ENCODE data around the gene ERMP1. TPM values are rescaled to one million over a fixed set of nuclear protein-coding genes. Genes with fewer than 3 reads are reported as not detected.

Gene ERMP1
- total and polyA plus RNA-seq, 7 donors, result 2.4 to 12.3 (median 8.8) TPM

- Histone ChIP-seq H3K4me3 (no peak overlapping the region), H3K27me3 (ENCODE audit: insufficient read depth in 3 of 3, low read length in 2 of 3) (no peaks in the 10 kb centered on the region), H3K9me3 (peaks cover 5% of the 10 kb centered on the region), H3K36me3 (ENCODE audit: insufficient read depth in 1 of 2, low read depth in 1 of 2) (peaks cover 10 to 68% of the 10 kb centered on the region in 2 donors), H3K4me1 (peaks cover 1% of the 10 kb centered on the region), H3K27ac (no peak overlapping the region)
- intact Hi-C loops (cut with DNase I), result no loop called here
- WGBS, 3 donors, result 96 to 100% (median 100%) methylated on average over 1 of the region's 1 CpG
- no peak for ATAC-seq
- DNase-seq, result no peak
- TF ChIP-seq, protein P1, sequence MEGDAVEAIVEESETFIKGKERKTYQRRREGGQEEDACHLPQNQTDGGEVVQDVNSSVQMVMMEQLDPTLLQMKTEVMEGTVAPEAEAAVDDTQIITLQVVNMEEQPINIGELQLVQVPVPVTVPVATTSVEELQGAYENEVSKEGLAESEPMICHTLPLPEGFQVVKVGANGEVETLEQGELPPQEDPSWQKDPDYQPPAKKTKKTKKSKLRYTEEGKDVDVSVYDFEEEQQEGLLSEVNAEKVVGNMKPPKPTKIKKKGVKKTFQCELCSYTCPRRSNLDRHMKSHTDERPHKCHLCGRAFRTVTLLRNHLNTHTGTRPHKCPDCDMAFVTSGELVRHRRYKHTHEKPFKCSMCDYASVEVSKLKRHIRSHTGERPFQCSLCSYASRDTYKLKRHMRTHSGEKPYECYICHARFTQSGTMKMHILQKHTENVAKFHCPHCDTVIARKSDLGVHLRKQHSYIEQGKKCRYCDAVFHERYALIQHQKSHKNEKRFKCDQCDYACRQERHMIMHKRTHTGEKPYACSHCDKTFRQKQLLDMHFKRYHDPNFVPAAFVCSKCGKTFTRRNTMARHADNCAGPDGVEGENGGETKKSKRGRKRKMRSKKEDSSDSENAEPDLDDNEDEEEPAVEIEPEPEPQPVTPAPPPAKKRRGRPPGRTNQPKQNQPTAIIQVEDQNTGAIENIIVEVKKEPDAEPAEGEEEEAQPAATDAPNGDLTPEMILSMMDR (IDR thresholded peaks at IDR 0.05), result no peak
These were observed 54.1 kb downstream of the ERMP1 start for GRCh38 chr9:5778805-5779204.

- Histone ChIP-seq H3K9me3 (no peaks in the 10 kb centered on the region), H3K36me3 (ENCODE audit: insufficient read depth in 1 of 2, low read depth in 1 of 2) (peaks cover 18 to 94% of the 10 kb centered on the region in 2 donors), H3K27me3 (ENCODE audit: insufficient read depth in 3 of 3, low read length in 2 of 3) (no peaks in the 10 kb centered on the region), H3K4me1 (no peaks in the 10 kb centered on the region), H3K27ac (no peak overlapping the region), H3K4me3 (no peak overlapping the region)
- intact Hi-C loops (cut with DNase I), result no loop called here
- 90 to 94% (median 90%) methylated on average over 3 of the region's 3 CpGs for WGBS, 3 donors
- DNase-seq, result no peak
- ATAC-seq, result no peak
- TF ChIP-seq, protein P1 (IDR thresholded peaks at IDR 0.05), result no peak
These were observed 59.5 kb downstream of the ERMP1 start for GRCh38 chr9:5773324-5773999.

GRCh38 chr9:5767968-5768932 lies 64.7 kb downstream of the ERMP1 start:
- H3K4me3 ChIP-seq, result no peak overlapping the region
- intact Hi-C loops (cut with DNase I), result no loop called here
- H3K36me3 ChIP-seq (ENCODE audit: insufficient read depth in 1 of 2, low read depth in 1 of 2), result peaks cover 25 to 100% of the 10 kb centered on the region in 2 donors
- no peak overlapping the region for H3K27ac ChIP-seq
- no peaks in the 10 kb centered on the region for H3K27me3 ChIP-seq (ENCODE audit: insufficient read depth in 3 of 3, low read length in 2 of 3)
- ATAC-seq (no peak), DNase-seq (no peak)
- 97 to 99% (median 98%) methylated on average over 5 of the region's 5 CpGs for WGBS, 3 donors
- TF ChIP-seq, protein P1 (IDR thresholded peaks at IDR 0.05), result no peak
- H3K9me3 ChIP-seq, result no peaks in the 10 kb centered on the region
- peaks cover 8% of the 10 kb centered on the region for H3K4me1 ChIP-seq

GRCh38 chr9:5764130-5764868 lies 68.6 kb downstream of the ERMP1 start:
- peaks cover 8% of the 10 kb centered on the region for H3K4me1 ChIP-seq
- DNase-seq (no peak), ATAC-seq (peak in 2 of 4 donors; percentile 42 to 49)
- no peak overlapping the region for H3K4me3 ChIP-seq
- peaks cover 19 to 94% of the 10 kb centered on the region in 2 donors for H3K36me3 ChIP-seq (ENCODE audit: insufficient read depth in 1 of 2, low read depth in 1 of 2)
- 29 to 46% (median 31%) methylated on average over 1 of the region's 1 CpG for WGBS, 3 donors
- H3K9me3 ChIP-seq, result no peaks in the 10 kb centered on the region
- TF ChIP-seq, protein P1 (IDR thresholded peaks at IDR 0.05), result no peak
- H3K27ac ChIP-seq, result peak overlapping the region; percentile 58
- intact Hi-C loops (cut with DNase I), result no loop called here
- H3K27me3 ChIP-seq (ENCODE audit: insufficient read depth in 3 of 3, low read length in 2 of 3), result no peaks in the 10 kb centered on the region

Measured in psoas muscle (tissue), 8 donors.